Upper lobe of right lung (tissue), 1 donor: Measurements from ENCODE around the gene FAM53B. TPM values are rescaled to one million over a fixed set of nuclear protein-coding genes. Genes with fewer than 3 reads are reported as not detected.

ENCODE experiments used
- ATAC-seq: fragments of 200-7000 bp; cut with Tn5 transposase; one replicate; pipeline ENCODE4 v1.9.1; 2020; ENCODE audit warnings: mild to moderate bottlenecking, moderate library complexity
- DNase-seq: peaks from one replicate; pipeline ENCODE4 v3.0.0-alpha.2; 2020
- H3K27ac ChIP-seq: fragments of 200-600 bp; one replicate; pipeline ENCODE4 v1.8.0; 2022
- H3K27me3 ChIP-seq: fragments of 200-600 bp; one replicate; pipeline ENCODE4 v1.8.0; 2022; ENCODE audit warnings: mild to moderate bottlenecking
- H3K36me3 ChIP-seq: fragments of 200-600 bp; one replicate; pipeline ENCODE4 v1.8.0; 2022
- H3K4me1 ChIP-seq: fragments of 200-600 bp; one replicate; pipeline ENCODE4 v1.8.0; 2022
- H3K4me3 ChIP-seq: fragments of 200-600 bp; one replicate; pipeline ENCODE4 v1.8.0; 2022; ENCODE audit warnings: mild to moderate bottlenecking
- H3K9me3 ChIP-seq: fragments of 200-600 bp; one replicate; pipeline ENCODE4 v1.8.0; 2022
- intact Hi-C: fragments of 100-400 bp; cut with DNase I; formaldehyde crosslinking; loops from one replicate; pipeline ENCODE4 v1.11.0; 2022
- total RNA-seq: library from RNA; stranded (reverse); fragmentation: NEBNext Ultra II Directional; extraction: Animal tissue kit (Norgen Biotek cat#: 25700); gene quantifications from one replicate; pipeline ENCODE4 v1.2.1, GENCODE V29; 2021
- TF ChIP-seq, protein P1 (sequence below): fragments of 200-600 bp; IDR thresholded peaks from one replicate; pipeline ENCODE4 v1.8.0; 2022; ENCODE audit warnings: antibody characterized with exemption
- donor health status: DM: no; HTN: yes; CAD: no; lungs with severe emphysema.

Gene FAM53B
- total RNA-seq, 1 donor from 2014 or later: 31.4 TPM

DNA sequence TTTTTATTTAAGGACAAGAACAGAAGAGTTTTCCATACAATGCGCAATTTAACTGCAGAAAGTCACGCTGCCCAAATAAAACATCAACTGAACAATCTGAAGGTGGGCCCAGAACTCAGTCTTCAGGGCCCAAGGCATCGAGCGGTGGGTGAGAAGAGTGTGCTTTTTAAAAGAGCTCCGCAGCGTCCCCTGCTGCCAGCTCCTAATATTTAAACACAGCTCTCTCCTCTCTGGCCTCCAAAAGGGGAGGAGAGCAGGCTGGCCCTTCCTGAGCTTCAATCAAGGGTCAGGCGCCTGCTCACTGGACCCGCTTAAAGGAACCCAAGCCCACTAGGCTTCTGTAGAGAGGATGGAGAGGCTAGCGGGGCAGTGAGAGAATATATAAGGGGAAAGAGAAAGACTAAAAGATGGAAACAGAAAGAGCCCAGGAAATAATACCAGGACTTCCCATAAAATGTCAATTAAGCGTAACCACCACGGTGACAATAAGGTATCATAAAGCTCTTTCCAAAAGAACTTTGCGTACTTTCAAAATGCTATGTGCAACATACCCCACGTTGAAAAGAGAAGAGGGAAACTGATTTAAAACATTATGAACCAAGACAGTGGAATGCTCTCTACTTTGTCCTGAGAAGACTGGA, 2.8 kb downstream of the FAM53B start:
- Histone ChIP-seq H3K4me3 (peak overlapping the region; percentile 72), H3K4me1 (peaks cover 72% of the 10 kb centered on the region), H3K36me3 (no peaks in the 10 kb centered on the region), H3K27ac (peak overlapping the region; percentile 83), H3K9me3 (no peaks in the 10 kb centered on the region), H3K27me3 (no peaks in the 10 kb centered on the region)
- DNase-seq (peak; percentile 83), ATAC-seq (peak; percentile 70)
- intact Hi-C loops: no loop called here
- TF ChIP-seq, protein P1, sequence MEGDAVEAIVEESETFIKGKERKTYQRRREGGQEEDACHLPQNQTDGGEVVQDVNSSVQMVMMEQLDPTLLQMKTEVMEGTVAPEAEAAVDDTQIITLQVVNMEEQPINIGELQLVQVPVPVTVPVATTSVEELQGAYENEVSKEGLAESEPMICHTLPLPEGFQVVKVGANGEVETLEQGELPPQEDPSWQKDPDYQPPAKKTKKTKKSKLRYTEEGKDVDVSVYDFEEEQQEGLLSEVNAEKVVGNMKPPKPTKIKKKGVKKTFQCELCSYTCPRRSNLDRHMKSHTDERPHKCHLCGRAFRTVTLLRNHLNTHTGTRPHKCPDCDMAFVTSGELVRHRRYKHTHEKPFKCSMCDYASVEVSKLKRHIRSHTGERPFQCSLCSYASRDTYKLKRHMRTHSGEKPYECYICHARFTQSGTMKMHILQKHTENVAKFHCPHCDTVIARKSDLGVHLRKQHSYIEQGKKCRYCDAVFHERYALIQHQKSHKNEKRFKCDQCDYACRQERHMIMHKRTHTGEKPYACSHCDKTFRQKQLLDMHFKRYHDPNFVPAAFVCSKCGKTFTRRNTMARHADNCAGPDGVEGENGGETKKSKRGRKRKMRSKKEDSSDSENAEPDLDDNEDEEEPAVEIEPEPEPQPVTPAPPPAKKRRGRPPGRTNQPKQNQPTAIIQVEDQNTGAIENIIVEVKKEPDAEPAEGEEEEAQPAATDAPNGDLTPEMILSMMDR: peak; percentile 87

DNA sequence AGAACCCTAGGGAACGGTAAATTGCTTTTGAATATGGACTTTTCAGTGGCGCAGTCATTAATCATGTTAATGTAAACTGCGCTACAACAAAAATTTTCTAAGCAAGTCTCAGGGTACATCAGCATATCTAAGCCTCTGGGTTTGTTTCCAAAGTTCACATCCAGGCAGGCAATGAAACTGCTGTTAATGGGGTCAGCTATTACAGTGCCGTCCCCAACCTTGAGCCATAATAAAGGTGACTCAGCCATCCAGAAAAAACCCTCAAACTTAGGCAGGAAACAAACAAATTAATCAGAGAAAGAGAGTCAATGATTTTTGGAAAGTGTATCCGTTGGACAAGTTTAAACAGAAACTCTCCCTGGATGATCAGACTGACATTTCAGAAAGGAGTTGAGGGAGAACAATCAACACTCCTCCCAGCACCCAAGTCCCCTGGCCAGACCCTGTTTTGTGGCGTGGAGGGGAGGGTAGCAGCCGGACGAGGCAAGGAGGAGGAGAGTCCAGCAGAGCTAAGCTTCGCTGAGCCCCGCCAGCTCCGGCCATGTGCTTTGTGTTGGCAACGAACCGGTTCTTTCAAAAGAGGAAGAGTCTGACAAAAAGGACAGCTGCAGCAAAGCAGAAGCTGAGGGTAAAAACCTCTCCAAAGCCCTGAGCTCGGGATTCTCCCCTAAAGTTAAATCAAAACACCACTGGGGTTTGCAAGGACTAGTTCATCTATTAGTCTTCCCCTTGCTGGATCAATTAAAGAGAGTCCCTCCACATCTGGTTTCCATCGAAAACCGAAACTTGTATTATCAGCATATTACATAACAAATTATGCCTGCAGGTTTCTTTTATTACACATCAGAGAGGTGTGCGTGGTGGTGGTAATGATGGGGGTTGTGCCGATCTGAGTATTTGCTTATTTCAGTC, 3.6 kb downstream of the FAM53B start:
- DNase-seq (peak; percentile 78), ATAC-seq (peak; percentile 3)
- no peaks in the 10 kb centered on the region for H3K9me3 ChIP-seq
- intact Hi-C loops: no loop called here
- H3K4me1 ChIP-seq: peaks cover 78% of the 10 kb centered on the region
- H3K4me3 ChIP-seq: peak overlapping the region; percentile 72
- no peaks in the 10 kb centered on the region for H3K36me3 ChIP-seq
- H3K27me3 ChIP-seq: no peaks in the 10 kb centered on the region
- TF ChIP-seq, protein P1: no peak
- H3K27ac ChIP-seq: peak overlapping the region; percentile 83

DNA sequence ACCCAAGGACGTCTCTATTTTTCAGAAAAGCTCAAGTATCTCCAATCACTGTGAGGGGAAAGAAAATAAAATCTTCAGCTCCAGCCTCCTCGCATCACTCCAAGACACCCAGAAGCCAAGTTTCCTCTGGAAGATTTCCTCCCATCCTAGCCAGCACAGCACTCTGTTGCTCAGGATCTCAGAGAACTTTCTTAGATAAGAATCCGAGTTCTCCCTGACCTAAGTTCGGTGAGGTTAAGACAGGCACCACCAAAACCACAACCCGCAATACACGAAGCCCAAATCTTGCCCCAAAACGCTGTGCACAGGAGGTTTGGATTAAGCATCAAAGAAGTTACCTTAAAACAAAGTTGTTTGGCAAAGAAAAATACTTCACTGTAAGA, 4.2 kb downstream of the FAM53B start:
- Histone ChIP-seq H3K27ac (peak overlapping the region; percentile 83), H3K36me3 (no peaks in the 10 kb centered on the region), H3K4me1 (peaks cover 81% of the 10 kb centered on the region), H3K27me3 (no peaks in the 10 kb centered on the region), H3K9me3 (no peaks in the 10 kb centered on the region), H3K4me3 (no peak overlapping the region)
- intact Hi-C loops: loop anchor here (10.0 kb wide), 1 partner anchor 95 kb away; no protein-coding TSS in a partner anchor
- DNase-seq: no peak
- TF ChIP-seq, protein P1: no peak
- ATAC-seq: no peak

DNA sequence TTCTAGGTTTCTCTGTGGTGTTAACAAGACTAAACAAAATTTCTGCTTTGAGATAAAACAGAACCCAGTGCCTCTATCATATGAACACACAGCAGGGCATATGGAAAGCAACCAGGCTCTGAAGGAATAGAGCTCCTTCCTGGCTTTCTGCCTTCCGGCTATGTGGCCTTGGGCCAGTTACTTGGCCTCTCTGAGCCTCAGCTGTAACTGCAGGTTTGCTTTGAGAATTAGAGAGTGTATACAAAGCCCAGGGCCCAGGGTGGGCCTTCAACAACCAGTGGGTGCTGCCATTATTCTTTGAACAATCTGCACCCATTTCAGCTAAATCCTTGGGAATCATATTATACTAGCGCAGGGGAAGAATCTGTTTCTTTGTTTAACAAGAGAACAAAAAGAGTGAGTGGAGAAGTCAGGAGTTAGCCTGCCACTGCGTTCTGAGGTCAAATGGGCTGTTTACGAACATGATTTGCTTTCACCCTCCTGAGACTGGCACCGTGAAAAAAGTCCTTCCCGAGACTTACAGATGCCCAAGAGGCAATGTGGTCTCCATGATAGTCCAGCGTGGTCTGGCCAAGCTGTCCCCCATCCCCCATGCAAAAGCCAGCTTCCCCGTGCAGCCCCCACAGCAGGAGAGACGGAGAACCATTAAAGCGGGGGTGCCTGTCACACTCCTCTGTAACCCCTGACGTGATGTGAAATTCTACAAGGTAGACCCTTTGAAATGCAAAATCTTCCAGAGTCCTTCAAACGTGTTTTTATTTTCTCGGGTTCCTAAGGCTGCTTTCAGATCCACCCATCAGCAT, 4.9 kb downstream of the FAM53B start:
- Histone ChIP-seq H3K4me1 (peaks cover 80% of the 10 kb centered on the region), H3K27ac (peak overlapping the region; percentile 20), H3K4me3 (no peak overlapping the region), H3K36me3 (no peaks in the 10 kb centered on the region), H3K27me3 (no peaks in the 10 kb centered on the region), H3K9me3 (no peaks in the 10 kb centered on the region)
- intact Hi-C loops: loop anchor here (10.0 kb wide), 1 partner anchor 95 kb away; no protein-coding TSS in a partner anchor
- ATAC-seq: no peak
- TF ChIP-seq, protein P1: no peak
- DNase-seq: no peak

DNA sequence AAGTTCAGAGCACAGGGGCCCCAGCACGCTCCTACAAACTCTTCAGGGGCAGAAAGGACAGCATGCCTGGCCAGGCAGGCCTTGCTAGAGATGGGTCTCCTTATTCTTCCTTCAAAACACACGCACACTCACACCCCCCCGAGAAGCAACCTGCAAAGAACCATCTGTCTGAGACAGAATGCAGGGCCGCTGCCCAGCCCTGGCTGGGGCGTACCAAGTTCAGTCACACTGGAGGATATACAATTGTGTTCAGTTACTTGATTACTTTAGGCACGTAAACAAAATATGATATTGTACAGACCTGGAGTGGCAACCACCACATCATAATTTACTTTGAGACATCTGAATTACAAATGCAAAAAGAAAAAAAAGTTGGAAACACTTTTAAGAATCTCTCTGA, 5.7 kb downstream of the FAM53B start:
- TF ChIP-seq, protein P1: no peak
- H3K36me3 ChIP-seq: no peaks in the 10 kb centered on the region
- H3K9me3 ChIP-seq: no peaks in the 10 kb centered on the region
- H3K4me1 ChIP-seq: peaks cover 85% of the 10 kb centered on the region
- peak overlapping the region; percentile 20 for H3K27ac ChIP-seq
- H3K27me3 ChIP-seq: no peaks in the 10 kb centered on the region
- intact Hi-C loops: loop anchor here (10.0 kb wide), 1 partner anchor 94 kb away; no protein-coding TSS in a partner anchor
- H3K4me3 ChIP-seq: no peak overlapping the region
- DNase-seq: no peak
- ATAC-seq: no peak
